ENCODE measurements around the gene IGSF23. TPM values are rescaled to one million over a fixed set of nuclear protein-coding genes. Genes with fewer than 3 reads are reported as not detected.

IGSF23 gene
- total RNA-seq, 3 donors from 2014 or later: not detected

DNA sequence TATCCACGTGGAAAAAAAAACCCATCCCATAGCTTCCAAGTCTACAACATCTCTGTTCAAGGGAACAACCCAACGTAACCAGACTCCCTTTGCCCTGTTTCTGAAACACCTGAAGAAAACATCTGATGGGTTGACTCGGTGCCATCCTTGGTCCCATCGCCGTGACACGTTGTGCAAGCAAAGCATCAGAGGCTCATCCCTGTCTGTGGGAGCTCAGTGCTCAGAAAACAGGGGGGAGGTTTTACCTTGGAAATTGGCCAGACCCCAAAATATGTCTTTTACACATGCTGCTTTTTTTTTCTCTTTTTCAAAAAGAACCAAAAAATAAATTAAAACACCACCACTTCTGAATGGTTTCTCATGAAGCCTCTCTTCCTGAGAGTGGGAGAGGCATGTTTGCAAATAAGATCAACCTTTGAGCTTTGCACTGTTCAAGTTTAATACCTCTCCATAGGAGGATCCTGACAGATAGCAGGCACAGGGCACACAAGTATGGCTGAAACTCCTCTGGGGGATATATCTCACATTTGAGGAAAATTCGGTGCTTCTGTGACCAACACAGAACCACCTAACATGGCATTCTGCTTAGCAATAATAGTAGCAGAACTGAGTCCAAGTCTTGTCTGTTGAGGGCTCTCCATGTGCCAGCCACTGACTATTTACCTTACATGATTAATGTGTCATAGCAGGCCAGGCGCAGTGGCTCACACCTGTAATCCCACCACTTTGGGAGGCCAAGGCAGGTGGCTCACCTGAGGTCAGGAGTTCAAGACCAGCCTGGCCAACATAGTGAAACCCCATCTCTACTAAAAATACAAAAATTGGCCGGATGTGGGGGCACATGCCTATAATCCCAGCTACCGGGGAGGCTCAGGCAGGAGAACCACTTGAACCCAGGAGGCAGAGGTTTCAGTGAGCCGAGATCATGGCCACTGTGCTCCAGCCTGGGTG is 23.4 kb downstream of the IGSF23 start:
- TF ChIP-seq POLR2A (IDR thresholded peaks at IDR 0.05) (no peak), POLR2AphosphoS5 (IDR thresholded peaks at IDR 0.05) (no peak)
- TF ChIP-seq, protein P1, sequence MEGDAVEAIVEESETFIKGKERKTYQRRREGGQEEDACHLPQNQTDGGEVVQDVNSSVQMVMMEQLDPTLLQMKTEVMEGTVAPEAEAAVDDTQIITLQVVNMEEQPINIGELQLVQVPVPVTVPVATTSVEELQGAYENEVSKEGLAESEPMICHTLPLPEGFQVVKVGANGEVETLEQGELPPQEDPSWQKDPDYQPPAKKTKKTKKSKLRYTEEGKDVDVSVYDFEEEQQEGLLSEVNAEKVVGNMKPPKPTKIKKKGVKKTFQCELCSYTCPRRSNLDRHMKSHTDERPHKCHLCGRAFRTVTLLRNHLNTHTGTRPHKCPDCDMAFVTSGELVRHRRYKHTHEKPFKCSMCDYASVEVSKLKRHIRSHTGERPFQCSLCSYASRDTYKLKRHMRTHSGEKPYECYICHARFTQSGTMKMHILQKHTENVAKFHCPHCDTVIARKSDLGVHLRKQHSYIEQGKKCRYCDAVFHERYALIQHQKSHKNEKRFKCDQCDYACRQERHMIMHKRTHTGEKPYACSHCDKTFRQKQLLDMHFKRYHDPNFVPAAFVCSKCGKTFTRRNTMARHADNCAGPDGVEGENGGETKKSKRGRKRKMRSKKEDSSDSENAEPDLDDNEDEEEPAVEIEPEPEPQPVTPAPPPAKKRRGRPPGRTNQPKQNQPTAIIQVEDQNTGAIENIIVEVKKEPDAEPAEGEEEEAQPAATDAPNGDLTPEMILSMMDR (IDR thresholded peaks at IDR 0.05): no peak
- H3K4me1 ChIP-seq: no peaks in the 10 kb centered on the region
- no peak overlapping the region for H3K4me3 ChIP-seq
- no peaks in the 10 kb centered on the region for H3K9me3 ChIP-seq
- no peak for DNase-seq (ENCODE audit: low spot score in 2 of 2)
- H3K36me3 ChIP-seq: no peaks in the 10 kb centered on the region
- no peak overlapping the region for H3K27ac ChIP-seq
- intact Hi-C loops (cut with DNase I; ENCODE audit: low total_unique reads): no loop called here
- H3K27me3 ChIP-seq: no peaks in the 10 kb centered on the region

DNA sequence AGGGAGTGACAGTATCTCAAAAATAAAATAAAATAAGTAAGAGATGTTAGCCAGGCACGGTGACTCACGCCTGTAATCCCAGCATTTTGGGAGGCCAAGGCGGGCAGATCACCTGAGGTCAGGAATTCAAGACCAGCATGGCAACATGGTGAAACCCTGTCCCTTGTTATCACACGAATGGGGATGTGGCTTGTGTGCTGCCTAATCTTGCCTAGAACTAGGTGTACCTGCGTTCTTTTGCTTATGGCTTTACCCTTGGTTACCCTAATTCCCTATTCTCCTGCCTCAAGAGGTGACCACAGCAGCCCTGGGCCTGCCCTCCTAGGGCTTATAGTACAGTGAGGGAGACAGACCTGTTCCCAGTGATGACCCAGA is 24.0 kb downstream of the IGSF23 start:
- no peak for DNase-seq (ENCODE audit: low spot score in 2 of 2)
- Histone ChIP-seq H3K4me3 (no peak overlapping the region), H3K4me1 (no peaks in the 10 kb centered on the region), H3K36me3 (no peaks in the 10 kb centered on the region), H3K9me3 (no peaks in the 10 kb centered on the region), H3K27me3 (no peaks in the 10 kb centered on the region), H3K27ac (no peak overlapping the region)
- TF ChIP-seq POLR2A (IDR thresholded peaks at IDR 0.05): no peak
- TF ChIP-seq, protein P1 (IDR thresholded peaks at IDR 0.05): no peak
- no peak for TF ChIP-seq POLR2AphosphoS5 (IDR thresholded peaks at IDR 0.05)
- intact Hi-C loops (cut with DNase I; ENCODE audit: low total_unique reads): no loop called here

DNA sequence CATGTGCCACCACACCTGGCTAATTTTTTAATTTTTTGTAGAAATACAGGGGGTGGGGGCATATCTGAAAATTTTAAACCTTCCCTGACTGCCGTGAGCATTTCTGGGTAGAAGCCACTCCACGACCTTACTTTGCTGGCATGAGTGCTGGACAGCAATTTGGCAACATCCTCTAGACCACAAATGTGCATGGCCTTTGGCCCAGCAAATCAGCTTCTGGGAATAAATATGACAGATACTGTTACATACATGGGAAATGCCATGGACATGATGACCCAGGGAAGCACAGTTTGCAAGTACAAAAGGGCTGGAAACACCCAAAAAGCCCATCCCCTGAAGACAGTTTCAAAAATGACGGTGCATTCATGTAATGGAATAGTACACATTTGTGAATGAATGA is 27.2 kb downstream of the IGSF23 start:
- TF ChIP-seq, protein P1 (IDR thresholded peaks at IDR 0.05): no peak
- TF ChIP-seq POLR2A (IDR thresholded peaks at IDR 0.05) (no peak), POLR2AphosphoS5 (IDR thresholded peaks at IDR 0.05) (no peak)
- no peak for DNase-seq (ENCODE audit: low spot score in 2 of 2)

DNA sequence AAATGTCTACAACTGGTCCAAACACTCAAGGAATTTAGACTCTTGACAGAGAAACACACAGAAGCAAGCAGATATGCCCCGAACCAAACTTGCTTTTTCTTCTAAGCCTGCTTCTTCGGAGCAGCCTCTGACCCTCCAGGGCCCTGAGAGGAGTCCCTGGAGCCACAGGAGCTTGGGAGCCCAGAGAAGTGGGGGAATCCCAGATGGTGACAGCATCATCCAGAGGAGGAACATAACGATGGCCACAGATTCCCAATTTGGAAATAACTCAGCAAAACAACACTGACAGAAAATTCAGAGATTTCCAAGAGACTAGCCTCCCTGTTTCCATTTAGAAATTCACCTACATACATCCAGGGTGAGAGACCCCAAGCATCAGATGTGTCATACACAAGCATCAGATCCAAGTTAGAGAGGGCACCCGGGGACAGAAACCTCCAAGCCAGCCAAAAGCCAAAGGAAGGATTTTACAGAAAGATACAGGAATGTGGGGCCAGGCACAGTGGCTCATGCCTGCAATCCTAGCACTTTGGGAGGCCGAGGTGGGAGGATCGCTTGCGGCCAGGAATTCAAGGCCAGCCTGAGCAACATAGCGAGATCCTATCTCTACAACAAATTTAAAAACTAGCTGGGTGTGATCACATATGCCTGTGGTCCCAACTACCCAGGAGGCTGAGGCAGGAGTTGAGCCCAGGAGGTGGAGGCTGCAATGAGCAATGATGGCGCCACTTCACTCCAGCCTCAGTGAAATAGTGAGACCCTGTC is 28.3 kb downstream of the IGSF23 start:
- DNase-seq (ENCODE audit: low spot score in 2 of 2): no peak
- Histone ChIP-seq H3K4me1 (no peaks in the 10 kb centered on the region), H3K4me3 (no peak overlapping the region), H3K9me3 (no peaks in the 10 kb centered on the region), H3K36me3 (no peaks in the 10 kb centered on the region), H3K27me3 (no peaks in the 10 kb centered on the region), H3K27ac (no peak overlapping the region)
- TF ChIP-seq, protein P1 (IDR thresholded peaks at IDR 0.05): no peak
- TF ChIP-seq POLR2A (IDR thresholded peaks at IDR 0.05) (no peak), POLR2AphosphoS5 (IDR thresholded peaks at IDR 0.05) (no peak)
- intact Hi-C loops (cut with DNase I; ENCODE audit: low total_unique reads): no loop called here

More for the DNA sequence above, 27.2 kb downstream of the IGSF23 start:
- Histone ChIP-seq H3K36me3 (no peaks in the 10 kb centered on the region), H3K9me3 (no peaks in the 10 kb centered on the region), H3K4me1 (no peaks in the 10 kb centered on the region), H3K27me3 (no peaks in the 10 kb centered on the region), H3K27ac (no peak overlapping the region), H3K4me3 (no peak overlapping the region)
- intact Hi-C loops (cut with DNase I; ENCODE audit: low total_unique reads): no loop called here

DNA sequence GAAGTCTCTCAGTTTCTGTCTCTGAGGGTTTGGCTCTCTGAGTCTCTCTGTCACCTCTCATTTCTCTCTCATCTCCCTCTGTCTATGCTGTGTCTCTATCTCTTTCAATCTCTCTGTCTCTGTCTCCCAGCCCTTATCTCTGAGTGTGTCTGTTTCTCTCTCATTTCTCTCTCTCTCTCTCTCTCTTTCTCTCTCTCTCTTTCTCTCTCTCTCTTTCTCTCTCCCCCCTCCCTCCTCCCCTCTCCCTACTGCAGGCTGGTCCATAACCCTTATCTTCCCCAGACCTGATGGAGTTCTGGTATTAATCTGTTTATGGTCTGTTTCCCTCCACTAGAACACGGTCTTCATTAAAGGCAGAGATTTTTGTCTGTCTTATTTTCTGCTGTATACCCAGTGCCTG is 29.0 kb downstream of the IGSF23 start:
- DNase-seq (ENCODE audit: low spot score in 2 of 2): no peak
- H3K36me3 ChIP-seq: no peaks in the 10 kb centered on the region
- intact Hi-C loops (cut with DNase I; ENCODE audit: low total_unique reads): no loop called here
- TF ChIP-seq POLR2A (IDR thresholded peaks at IDR 0.05) (no peak), POLR2AphosphoS5 (IDR thresholded peaks at IDR 0.05) (no peak)
- TF ChIP-seq, protein P1 (IDR thresholded peaks at IDR 0.05): no peak
- no peaks in the 10 kb centered on the region for H3K4me1 ChIP-seq
- H3K27ac ChIP-seq: no peak overlapping the region
- H3K4me3 ChIP-seq: no peak overlapping the region
- no peaks in the 10 kb centered on the region for H3K9me3 ChIP-seq
- no peaks in the 10 kb centered on the region for H3K27me3 ChIP-seq
